Activated CD8-positive, alpha-beta memory T cell treated with anti-CD3 and anti-CD28 coated beads for 36 hours (primary cell): ENCODE data around the gene BRSK2. TPM values are rescaled to one million over a fixed set of nuclear protein-coding genes. Genes with fewer than 3 reads are reported as not detected.

Source experiments
- CTCF ChIA-PET: fragments of 350-600 bp; sonication (Branson Sonifier 250); formaldehyde crosslinking; loops from one replicate; lab custom pipeline; 2021; ENCODE audit warnings: antibody characterized with exemption; lab: Charles Lee
- POLR2A ChIA-PET: fragments of 350-600 bp; sonication (Branson Sonifier 250); formaldehyde crosslinking; loops from one replicate; lab custom pipeline; 2021; ENCODE audit warnings: antibody characterized with exemption; lab: Charles Lee
- total RNA-seq, 2 experiments: library from RNA; stranded (reverse); gene quantifications; one replicate each; pipeline ENCODE4 v1.2.3, GENCODE V29; 2021

The BRSK2 gene
- total RNA-seq, 2 experiments from 2014 or later: 0.71 to 1.3 TPM

DNA sequence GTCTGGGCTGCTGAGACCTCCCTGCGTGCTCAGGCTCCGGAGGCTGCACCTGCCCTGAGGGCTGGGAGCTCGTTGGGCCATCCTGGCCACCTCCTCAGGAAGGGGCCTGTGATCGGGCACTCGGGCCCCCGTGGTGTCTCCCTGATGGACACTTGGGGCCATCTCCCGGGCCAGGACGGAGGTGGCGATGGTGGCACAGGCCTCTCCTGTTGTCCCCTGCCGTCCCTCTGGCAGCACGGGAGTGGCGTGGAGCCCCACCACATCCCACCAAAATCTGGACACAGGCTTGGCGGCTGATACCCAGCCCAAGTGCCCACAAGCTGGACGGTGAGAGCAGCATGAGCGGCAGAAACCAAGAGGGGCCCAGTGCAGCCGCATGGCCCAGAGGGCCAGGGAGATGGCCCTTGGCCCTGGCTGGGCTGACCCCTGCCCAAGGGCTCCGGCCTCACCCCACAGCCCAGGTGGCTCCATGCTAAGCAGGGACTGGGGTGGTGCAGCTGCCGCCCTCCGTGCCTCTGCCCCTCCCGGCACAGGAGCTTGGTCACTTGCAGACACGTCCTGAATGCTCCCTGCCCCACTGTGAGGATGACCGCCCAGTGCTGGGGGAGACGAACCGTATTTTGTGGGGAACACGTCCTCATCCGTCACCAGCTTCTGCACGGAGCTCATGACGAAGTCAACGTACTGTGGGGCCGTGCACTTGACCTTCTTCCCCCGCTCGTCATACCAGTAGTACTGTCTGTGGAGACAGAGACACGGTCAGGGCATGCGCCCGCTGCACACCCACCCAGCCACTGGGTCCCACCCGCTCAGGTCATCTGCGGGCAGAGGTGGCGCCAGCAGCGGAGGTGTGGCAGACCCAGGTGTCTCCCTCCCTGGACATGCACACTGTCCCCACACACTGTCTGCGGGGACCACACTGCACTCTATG lies 81.2 kb downstream of the BRSK2 start:
- ChIA-PET POLR2A (no interaction called here), CTCF (interaction anchor here (0.6 kb wide), 1 partner anchor 496 kb away, joined by 3 read pairs; no protein-coding TSS in a partner anchor)

DNA sequence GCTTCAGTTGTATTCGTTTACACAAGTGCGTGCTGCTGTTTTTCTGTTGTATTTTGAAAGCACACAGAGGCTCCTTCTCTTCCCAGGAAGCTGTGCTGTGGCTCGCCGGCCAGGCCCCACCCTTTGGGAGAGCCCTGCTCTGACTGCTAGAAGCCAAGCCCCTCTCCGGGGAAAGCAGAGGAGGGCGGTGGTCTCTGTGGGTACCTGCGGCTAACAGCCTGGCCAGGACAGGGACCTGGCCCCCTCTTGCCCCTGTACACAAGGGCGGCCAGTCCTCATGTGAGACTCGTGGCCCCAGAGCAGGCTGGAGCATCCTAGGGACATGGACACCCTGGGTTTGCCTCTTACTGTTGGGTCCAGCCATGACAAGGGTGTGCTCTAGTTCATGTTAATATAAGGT lies 82.0 kb downstream of the BRSK2 start:
- ChIA-PET CTCF (no interaction called here), POLR2A (no interaction called here)

DNA sequence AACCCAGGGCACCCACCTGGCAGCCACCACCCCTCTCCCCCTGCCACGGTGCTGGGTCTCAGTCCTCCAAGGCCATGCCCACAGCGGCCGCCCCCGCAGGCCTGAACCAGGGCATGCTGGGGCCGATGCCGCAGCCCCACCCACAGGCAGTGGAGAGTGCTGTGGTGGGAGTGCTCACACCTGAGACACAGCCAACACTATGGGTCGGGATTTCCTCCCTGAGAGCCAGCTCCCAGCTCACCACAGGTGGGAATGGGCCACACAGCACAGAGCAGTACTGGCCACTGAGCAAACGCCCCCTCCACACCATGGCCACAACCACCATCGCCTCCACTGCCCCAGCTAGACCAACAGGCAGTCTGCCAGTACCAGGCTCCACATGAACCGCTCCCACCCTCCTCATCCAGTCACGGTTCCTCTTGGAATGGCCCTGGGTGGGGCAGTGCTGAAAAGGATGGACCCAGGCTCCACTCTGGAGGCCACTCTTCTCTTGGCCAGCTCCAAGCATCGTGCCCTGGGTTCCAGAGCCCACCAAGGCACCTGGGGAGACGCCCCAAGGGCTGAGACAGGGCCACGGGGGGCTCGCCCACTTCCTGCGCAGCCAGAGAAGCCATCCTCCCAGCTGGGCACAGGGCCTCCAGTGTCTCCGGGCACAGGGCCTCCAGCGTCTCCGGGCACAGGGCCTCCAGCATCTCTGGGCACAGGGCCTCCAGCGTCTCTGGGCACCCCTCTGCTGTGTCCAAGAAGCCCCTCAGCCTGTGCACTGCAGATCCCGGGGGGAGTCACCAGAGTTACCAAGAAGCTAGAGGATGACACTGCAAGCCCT lies 82.7 kb downstream of the BRSK2 start:
- CTCF ChIA-PET: no interaction called here

DNA sequence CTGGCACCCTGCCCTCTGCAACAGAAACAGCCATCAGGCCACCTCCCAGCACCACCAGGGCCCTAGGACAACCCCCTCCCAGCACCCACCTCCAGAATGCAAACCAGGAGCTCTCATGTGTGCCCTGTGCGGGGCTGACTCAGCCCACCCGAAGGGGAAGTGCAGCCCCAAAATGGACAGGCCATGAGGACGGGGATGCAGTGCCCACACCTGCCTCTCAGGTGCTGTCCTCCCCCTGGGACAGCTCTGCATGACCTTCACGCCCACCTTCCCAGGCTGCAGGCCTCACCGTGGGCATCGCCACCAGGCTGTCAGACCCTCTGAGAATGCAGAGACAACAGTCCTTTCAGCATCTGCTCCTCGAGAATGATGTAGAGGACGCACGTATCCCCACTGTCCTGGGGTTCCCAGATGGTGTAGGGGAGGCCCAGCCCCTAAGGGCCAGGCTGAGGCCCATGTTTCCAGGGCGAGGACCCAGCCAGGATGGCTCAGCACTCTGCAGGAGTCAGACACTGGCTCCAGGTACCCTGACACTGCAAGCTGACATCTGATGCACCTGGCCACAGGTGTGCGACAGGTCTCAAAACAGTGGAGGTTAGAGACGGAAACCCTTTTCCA lies 83.4 kb downstream of the BRSK2 start:
- ChIA-PET CTCF (no interaction called here), POLR2A (no interaction called here)

More for the DNA sequence above, 82.7 kb downstream of the BRSK2 start:
- POLR2A ChIA-PET: no interaction called here

DNA sequence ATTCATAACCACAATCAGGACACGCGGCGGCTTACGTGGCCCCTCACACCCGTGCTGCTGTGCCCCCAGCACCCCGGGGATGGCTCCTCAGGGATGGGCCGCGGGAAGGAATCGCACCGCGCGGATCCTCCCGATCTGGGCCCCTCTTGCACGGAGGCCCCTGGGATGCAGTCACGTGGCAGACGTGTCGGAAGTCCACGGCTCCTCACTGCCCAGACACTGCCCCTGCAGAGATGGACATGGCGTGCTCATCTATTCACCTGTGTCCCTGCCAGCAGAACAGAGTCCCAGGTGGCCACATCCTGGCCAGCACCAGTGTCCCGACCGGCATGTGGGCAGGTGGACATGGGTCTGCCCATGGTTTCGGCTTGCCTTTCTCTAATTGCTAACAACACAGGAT lies 84.1 kb downstream of the BRSK2 start:
- ChIA-PET CTCF (no interaction called here), POLR2A (no interaction called here)

DNA sequence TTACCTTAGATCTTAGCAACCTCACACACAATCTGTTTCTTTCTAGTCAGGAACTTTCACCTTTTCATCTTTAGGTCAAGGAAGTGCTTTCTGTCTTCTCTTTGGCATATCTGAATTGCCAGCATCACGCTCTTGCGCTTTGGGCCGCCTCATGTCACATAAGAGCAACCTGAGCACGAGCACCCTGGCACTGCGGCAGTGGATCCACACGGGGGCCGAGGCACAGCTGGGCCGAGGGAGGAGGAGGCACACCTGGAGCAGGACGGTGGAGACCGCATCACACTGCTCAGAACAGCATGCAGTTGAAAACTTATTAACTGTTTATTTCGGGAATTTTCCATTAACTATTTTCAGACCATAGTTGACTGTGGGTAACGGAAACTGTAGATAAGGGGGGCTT lies 86.1 kb downstream of the BRSK2 start:
- POLR2A ChIA-PET: no interaction called here
- CTCF ChIA-PET: no interaction called here

DNA sequence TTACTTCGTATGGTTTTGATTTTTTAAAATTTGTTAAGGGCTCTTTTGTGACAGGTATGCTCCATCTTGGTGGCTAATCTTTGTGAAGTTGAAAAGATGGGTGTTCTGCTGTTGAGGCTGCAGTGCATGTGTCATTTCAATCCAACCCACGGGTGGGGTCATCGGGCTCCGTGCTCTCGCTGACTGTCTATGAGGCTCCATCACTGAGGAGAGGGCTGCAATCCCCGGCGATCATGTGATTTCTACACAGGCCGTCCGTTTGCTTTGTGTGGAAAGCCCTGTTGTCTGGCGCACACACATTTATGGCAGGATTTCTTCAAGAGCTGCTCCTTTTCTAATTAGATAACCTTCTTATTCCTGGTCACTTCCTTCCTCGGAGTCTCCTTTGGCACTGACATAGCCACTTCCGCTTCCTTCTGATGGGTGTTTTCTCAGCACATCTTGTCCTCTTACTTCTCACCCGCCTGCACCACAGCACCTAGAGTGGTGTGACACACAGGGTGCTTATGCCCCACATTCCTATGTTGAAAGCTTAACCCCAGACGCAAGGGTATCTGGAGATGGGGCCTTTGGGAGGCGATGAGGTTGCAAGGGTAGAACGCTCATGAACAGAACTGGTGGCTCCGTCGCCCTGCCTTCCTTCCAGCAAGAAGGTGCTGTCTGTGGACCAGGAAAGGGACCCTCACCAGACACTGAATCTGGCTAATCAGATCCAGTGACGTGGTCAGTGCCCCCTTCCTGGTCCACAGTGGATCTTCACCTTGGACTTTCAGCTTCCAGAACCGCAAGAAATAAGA lies 87.4 kb downstream of the BRSK2 start:
- CTCF ChIA-PET: no interaction called here

DNA sequence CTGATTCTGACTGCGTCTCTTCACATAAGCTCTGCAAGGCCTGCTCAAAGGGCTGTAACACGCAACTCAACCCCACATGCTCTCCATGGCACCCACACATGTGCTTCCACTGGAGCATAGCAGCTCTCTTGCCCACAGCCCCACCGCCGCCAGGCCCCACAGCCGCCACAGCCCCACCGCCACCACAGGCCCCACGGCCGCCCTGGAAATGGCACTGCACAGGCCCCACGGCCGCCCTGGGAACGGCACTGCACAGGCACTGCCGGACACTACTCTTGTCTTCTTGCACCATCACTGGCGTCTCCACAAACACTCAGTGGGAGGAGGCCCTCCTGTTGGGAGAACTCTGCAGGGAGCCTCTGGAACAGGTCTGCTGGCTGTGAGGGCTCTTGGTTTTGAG lies 88.3 kb downstream of the BRSK2 start:
- ChIA-PET POLR2A (no interaction called here), CTCF (no interaction called here)

More for the DNA sequence above, 87.4 kb downstream of the BRSK2 start:
- POLR2A ChIA-PET: no interaction called here

DNA sequence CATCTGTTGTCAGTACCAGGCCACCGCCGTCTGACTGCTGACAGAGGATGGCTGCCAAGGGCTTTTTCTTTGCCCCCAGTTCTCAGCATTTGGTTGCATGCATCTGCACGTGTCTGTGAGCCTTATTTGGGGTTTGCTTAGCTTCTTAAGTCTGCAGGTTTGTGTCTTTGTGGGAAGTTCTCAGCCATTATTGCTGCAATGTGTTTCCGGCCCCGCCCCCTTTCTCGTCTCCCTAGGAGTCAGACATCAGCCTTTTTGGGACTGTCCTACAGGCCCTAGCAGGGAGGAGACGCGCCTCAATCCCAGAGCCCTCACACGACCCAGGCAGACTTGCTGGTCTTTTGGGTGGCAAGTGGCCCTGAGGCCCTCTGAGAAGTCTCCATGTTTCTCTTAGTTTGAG lies 88.8 kb downstream of the BRSK2 start:
- ChIA-PET CTCF (no interaction called here), POLR2A (no interaction called here)

DNA sequence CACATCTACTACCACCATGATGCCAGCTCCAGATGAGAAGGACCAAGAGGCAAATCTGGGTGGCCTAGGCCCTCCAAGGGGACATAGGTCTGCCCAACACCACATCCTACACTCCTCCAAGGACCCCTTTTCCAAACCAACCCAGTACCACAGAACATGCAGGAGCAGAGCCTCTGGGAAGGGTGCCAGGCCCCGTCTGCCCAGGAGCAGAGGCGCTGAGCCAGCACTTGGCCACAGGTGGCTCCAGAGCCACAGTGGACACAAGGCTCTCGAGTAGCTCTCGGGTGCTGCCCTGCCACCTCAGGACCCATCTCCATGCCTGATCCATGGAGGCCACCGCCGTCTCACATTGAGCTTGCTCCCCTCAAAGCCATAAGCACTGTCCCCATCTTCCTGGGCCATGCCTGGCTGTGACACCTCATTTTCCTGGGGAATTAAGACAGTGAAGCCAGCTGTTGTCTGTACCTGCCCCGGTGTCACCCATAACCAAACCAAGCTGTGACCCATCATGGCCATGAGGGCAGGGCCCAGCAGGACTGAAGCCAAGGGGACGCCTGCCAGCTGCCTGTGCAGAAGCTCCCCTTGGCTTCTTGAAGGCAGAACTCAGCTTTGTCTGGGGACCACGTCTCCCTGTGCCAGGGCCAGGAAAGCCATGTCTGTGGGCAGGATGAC lies 89.4 kb downstream of the BRSK2 start:
- POLR2A ChIA-PET: no interaction called here
- CTCF ChIA-PET: no interaction called here

DNA sequence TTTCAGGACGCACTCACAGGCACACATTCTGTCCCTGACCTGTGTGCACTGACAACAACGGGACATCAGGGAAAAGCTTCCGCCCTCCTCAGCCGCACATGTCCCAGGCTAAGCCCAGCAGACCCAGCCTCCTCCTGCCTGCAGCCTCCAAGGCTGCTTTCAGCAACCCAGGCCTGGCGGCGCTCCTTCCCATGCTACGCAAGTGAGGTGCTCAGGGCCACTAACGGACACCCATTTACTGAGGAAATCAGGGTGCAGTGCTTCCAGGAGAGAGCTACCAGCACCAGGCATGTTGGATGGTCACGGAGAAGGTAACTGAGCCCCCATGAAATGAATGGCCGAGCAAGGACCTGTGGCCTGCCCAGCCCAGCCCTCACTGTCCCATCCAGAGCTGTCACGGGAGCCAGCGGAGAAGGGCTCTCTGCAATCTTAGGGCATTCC lies 90.0 kb downstream of the BRSK2 start:
- POLR2A ChIA-PET: no interaction called here
- CTCF ChIA-PET: no interaction called here

DNA sequence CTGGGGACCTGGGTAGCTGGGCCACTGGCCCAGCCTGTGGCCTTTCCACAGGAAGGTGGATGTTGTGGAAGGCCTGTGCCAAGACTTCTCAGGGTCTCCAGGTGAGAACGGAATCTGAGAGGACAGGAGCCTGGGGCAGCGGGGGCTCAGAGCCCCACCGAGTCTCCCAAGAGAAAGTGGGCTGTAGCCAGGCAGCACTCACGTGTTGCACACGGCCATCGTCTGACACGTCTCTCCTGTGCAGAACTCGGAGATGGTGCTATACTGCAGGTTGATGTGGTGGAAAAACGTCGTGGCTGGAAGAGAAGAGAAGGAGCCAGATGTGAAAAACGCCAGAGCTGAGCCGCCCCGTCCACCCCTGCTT lies 90.4 kb downstream of the BRSK2 start:
- CTCF ChIA-PET: no interaction called here
- POLR2A ChIA-PET: no interaction called here

DNA sequence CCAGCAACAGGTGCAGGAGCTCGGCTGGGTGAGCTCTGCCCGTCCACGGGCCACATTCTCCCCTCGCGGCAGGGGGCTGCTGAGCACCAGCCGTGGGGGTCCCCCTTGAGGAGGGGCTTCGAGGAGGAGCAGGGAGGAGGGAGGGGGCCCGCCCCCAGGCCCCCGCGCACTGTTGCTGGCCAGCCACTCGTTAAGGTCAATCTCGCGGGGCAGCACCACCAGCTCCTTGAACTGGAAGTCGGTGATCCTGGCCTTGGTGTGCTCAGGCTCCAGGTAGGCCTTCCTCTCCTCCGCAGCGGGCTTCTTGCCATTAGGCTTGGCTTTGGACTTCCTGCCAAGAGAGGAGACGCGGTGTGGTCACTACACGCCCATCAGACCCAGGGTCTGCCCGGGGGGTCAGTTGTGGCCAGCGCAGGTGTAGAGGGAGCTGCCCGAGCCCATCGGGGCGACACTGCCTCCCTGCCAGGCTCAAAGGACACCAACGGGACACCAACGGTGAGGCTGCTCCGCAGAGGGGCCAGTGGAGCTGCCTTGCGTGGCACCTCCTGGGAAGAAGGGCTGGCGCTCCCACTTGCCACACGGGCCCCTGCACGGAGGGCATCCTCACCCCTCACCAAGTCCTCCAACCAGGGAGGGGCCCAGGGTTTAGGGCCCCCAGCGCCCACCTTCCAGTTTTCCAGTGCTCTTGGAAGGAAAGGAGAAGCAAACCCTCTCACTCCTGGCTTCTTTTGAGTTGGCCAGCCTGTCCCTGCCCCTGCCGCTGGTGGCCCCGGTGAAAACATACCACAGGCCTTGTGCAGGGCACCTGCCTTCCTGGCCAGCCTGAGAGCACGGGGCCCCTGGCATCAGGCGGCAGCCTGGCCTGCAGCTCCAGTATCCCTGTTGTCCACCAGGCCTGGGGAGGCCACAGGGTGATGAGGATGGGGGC lies 91.1 kb downstream of the BRSK2 start:
- ChIA-PET POLR2A (no interaction called here), CTCF (no interaction called here)

DNA sequence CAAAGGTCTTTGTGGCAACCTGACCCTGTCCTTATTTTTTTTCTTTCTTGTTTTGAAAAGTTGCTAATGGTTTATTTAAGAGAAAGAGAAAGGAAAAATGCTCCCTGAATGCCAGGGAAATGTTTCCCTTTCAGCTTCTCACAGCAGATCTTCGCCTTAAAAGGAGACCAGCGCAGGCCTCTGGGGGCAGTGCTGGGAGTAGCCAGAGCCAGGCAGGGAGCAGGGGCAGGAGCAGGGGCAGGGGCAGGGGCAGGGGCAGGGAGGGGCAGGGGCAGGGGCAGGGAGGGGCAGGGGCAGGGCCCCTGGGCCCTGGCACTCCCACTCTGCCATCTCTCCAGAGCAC lies 91.7 kb downstream of the BRSK2 start:
- CTCF ChIA-PET: no interaction called here
- POLR2A ChIA-PET: no interaction called here

DNA sequence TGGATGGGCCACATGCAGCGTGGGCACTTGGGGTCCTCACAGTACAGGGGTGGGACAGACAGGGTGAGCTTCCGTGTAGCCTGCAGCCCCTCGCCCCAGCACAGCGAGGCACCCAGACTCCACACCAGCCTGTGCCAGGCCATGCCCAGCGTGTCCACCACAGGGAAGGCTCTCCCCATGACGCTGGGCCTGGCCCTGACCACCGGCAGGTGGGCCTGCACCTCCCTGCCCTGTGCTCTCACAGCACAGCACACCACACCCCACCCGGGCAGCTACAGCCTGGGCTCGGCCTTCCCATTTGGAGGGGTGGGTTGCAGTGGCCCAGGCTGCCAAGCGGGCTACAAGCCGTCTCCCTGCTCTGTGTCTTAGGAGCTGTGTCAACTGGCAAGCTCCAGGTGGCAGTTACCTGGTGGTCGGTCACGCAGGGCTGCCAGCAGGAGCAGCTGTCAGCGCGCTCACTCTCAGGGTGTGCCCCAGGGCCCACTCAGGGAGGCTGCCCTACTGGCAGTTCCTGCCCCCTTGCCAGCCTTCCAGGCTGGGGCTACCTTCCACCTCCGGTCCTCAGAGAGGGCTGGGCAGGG lies 92.2 kb downstream of the BRSK2 start:
- POLR2A ChIA-PET: no interaction called here
- CTCF ChIA-PET: no interaction called here

DNA sequence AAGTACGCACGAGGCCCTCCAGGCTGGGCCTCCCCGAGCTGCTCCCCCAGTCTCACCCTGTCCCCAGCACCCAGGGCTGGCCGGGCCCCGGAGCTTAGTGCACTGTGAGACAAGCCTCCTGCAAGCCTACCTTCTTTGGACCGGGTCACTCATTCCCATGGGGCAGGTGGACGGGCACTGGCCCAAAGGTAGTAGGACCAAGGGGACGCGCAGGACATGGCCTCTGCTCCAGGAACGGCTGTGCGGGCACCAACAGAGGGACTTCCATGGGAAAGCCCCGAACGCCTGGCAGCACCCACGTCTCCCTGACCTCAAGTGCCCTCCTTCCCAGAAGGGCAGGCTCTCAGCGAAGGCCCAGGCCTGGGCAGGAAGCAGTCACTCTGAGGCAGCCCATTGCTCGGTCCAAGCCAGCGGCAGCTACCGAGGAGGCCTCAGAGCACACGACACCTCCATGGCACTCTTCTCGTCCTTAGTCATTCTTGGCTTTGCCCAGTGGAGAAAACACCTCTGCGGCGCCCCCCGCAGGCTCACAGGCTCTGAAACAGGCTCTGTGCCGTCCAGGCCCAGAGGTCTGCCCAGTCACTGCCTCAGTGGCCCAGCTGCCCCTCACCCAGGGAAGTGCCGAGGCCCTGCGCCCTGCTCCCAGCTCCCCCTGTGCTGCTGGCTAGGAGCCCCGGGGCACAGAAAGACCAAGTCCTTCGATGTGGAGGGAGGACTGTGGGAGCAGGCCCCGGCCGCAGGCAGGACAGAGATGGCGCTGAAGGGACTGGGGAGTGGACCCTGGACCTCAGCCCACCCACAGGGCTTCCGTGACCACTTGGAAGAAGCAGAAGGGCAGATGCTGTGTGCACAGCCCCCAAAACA lies 93.1 kb downstream of the BRSK2 start:
- CTCF ChIA-PET: no interaction called here
- POLR2A ChIA-PET: no interaction called here
